ENCODE measurements around the gene DNM1L. TPM values are rescaled to one million over a fixed set of nuclear protein-coding genes. Genes with fewer than 3 reads are reported as not detected.

DNM1L gene
- total and polyA plus RNA-seq, 2 donors (not counting 3 experiments of a cell fraction or from before 2014, with no cell fraction given) = 24.6 to 103 TPM

DNA sequence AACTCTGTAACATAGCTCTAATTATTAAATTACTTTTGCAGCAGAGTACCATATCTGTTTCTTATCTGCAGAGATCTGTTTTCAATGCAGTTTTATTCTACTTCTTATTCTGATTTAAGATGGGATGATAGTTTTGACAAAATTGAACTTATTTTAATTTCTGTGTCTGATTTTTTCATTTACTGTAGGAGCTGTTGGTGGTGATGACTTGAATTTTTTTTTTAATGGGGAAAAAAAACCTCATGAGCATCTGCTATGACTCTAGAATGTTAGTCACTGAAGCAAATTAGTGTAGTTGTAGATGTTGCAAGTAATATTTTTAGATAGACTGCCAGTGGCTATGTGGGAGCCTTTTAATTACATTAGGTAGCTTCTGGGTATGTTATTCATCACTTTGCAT, 23.4 kb downstream of the DNM1L start:
- FAIRE-seq = no peak
- TF ChIP-seq, protein P1, sequence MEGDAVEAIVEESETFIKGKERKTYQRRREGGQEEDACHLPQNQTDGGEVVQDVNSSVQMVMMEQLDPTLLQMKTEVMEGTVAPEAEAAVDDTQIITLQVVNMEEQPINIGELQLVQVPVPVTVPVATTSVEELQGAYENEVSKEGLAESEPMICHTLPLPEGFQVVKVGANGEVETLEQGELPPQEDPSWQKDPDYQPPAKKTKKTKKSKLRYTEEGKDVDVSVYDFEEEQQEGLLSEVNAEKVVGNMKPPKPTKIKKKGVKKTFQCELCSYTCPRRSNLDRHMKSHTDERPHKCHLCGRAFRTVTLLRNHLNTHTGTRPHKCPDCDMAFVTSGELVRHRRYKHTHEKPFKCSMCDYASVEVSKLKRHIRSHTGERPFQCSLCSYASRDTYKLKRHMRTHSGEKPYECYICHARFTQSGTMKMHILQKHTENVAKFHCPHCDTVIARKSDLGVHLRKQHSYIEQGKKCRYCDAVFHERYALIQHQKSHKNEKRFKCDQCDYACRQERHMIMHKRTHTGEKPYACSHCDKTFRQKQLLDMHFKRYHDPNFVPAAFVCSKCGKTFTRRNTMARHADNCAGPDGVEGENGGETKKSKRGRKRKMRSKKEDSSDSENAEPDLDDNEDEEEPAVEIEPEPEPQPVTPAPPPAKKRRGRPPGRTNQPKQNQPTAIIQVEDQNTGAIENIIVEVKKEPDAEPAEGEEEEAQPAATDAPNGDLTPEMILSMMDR (IDR thresholded peaks at IDR 0.05; ENCODE audit: extremely low read depth in 1 of 2, insufficient read depth in 1 of 2, low read depth in 1 of 2, low read length in 2 of 2) = no peak
- no peak for TF ChIP-seq POLR2AphosphoS5 (IDR thresholded peaks at IDR 0.05; ENCODE audit: insufficient read depth, low read depth, low read length)
- TF ChIP-seq, protein P2, sequence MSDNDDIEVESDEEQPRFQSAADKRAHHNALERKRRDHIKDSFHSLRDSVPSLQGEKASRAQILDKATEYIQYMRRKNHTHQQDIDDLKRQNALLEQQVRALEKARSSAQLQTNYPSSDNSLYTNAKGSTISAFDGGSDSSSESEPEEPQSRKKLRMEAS (IDR thresholded peaks at IDR 0.05; ENCODE audit: insufficient read depth, insufficient read length) = no peak
- TF ChIP-seq EZH2 (IDR thresholded peaks at IDR 0.05; ENCODE audit: borderline replicate concordance, low read depth, low read length, severe bottlenecking) = no peak
- TF ChIP-seq FOS (IDR thresholded peaks at IDR 0.05; ENCODE audit: borderline replicate concordance, insufficient read depth, low read length) = no peak
- no peak for TF ChIP-seq JUN (IDR thresholded peaks at IDR 0.05; ENCODE audit: borderline replicate concordance, insufficient read depth, insufficient read length, low read depth)
- TF ChIP-seq GATA2 (IDR thresholded peaks at IDR 0.05; ENCODE audit: insufficient read depth, insufficient read length, low read depth, low read length) = no peak
- TF ChIP-seq MYC (IDR thresholded peaks at IDR 0.05; ENCODE audit: low read depth, low read length) = no peak
- TF ChIP-seq POLR2A (IDR thresholded peaks at IDR 0.05; ENCODE audit: low read depth, low read length) = no peak
- H3K9me1 ChIP-seq (replicated peaks; ENCODE audit: control insufficient read depth, extremely low read depth, insufficient read depth, low read length) = no peaks in the 10 kb centered on the region
- POLR2A ChIA-PET = interaction anchor here (0.8 kb wide), 1 partner anchor 190 kb away, joined by 4 read pairs; no protein-coding TSS in a partner anchor
- no peaks in the 10 kb centered on the region for H3K27me3 ChIP-seq (ENCODE audit: control insufficient read depth in 2 of 2, insufficient read depth in 2 of 2, low read length in 2 of 2)
- no peaks in the 10 kb centered on the region for H4K20me1 ChIP-seq (replicated peaks; ENCODE audit: control insufficient read depth, extremely low read depth, insufficient read depth, low read length)
- no peak for DNase-seq (ENCODE audit: low read depth, low spot score)
- H3K79me2 ChIP-seq (ENCODE audit: control insufficient read depth, insufficient read depth, low read length) = peaks cover 25% of the 10 kb centered on the region
- dilution Hi-C loops (cut with MboI; ENCODE audit: extremely low pct_ligation_motif_present, low sequenced_read_pairs) = no loop called here
- no peak overlapping the region for H2AFZ ChIP-seq (ENCODE audit: low read depth, low read length)
- H3K36me3 ChIP-seq (ENCODE audit: control insufficient read depth in 2 of 2, extremely low read depth in 1 of 2, insufficient read depth in 2 of 2, low read length in 2 of 2) = peaks cover 0 to 5% of the 10 kb centered on the region in 2 experiments
- CTCF ChIA-PET = no interaction called here
- no peaks in the 10 kb centered on the region for H3K9me3 ChIP-seq (replicated peaks; ENCODE audit: control insufficient read depth, insufficient read depth, low read length)
- no TSS peak for BruUV-seq (replicated peaks)
- no peak overlapping the region for H3K4me3 ChIP-seq (replicated peaks in 1 of 3; ENCODE audit: insufficient read depth in 1 of 3, low read depth in 1 of 3, low read length in 3 of 3)
- H3K4me1 ChIP-seq (ENCODE audit: control insufficient read depth, extremely low read depth, insufficient read depth, low read length) = no peaks in the 10 kb centered on the region
- H3K9ac ChIP-seq (replicated peaks; ENCODE audit: extremely low read depth, insufficient read depth, low read length) = no peak overlapping the region
- no peak overlapping the region for H3K4me2 ChIP-seq (ENCODE audit: insufficient read depth, low read length)
- H3K27ac ChIP-seq (ENCODE audit: insufficient read depth, low read depth, low read length) = no peak overlapping the region
- intact Hi-C loops (cut with micrococcal nuclease) = no loop called here

All from endothelial cell of umbilical vein (primary cell).